H9 (cell line): ENCODE results near the gene SYCE1. TPM values are rescaled to one million over a fixed set of nuclear protein-coding genes. Genes with fewer than 3 reads are reported as not detected.

Source experiments
- DNase-seq: peaks from one replicate; pipeline ENCODE4 v3.0.0-alpha.2; 2017
- H2AFZ ChIP-seq: one replicate; pipeline ENCODE4 v1.6.1; 2013; ENCODE audit warnings: mild to moderate bottlenecking, low read length, control low read depth, moderate library complexity
- H2AK5ac ChIP-seq: 2 replicates; pipeline ENCODE4 v1.6.1; 2013; ENCODE audit warnings: low read length, control low read depth, mixed read lengths; ENCODE audit not compliant: insufficient read length
- H2BK120ac ChIP-seq: one replicate; pipeline ENCODE4 v1.6.1; 2013; ENCODE audit warnings: low read depth, mild to moderate bottlenecking, low read length, control low read depth, inconsistent platforms; ENCODE audit not compliant: poor library complexity, severe bottlenecking
- H2BK12ac ChIP-seq: 2 replicates; pipeline ENCODE4 v1.6.1; 2013; ENCODE audit warnings: low read length, control low read depth, mixed read lengths, low read depth; ENCODE audit not compliant: insufficient read length
- H2BK15ac ChIP-seq: 2 replicates; pipeline ENCODE4 v1.6.1; 2013; ENCODE audit warnings: low read depth, low read length, control low read depth
- H2BK20ac ChIP-seq: one replicate; pipeline ENCODE4 v1.6.1; 2013; ENCODE audit warnings: low read depth, mild to moderate bottlenecking, low read length, control low read depth, inconsistent platforms; ENCODE audit not compliant: poor library complexity, severe bottlenecking
- H2BK5ac ChIP-seq: 2 replicates; pipeline ENCODE4 v1.6.1; 2013; ENCODE audit warnings: low read length, control low read depth, mixed read lengths; ENCODE audit not compliant: insufficient read length
- H3K14ac ChIP-seq: 2 replicates; pipeline ENCODE4 v1.6.1; 2013; ENCODE audit warnings: low read length, control low read depth; ENCODE audit not compliant: insufficient read depth
- H3K18ac ChIP-seq: 2 replicates; pipeline ENCODE4 v1.6.1; 2013; ENCODE audit warnings: low read depth, mild to moderate bottlenecking, mixed read lengths, low read length, control low read depth; ENCODE audit not compliant: insufficient read length
- H3K23ac ChIP-seq: 2 replicates; pipeline ENCODE4 v1.6.1; 2013; ENCODE audit warnings: low read length, control low read depth, mixed read lengths, low read depth; ENCODE audit not compliant: insufficient read length
- H3K23me2 ChIP-seq: 2 replicates; pipeline ENCODE4 v1.6.1; 2013; ENCODE audit warnings: low read depth, mild to moderate bottlenecking, mixed read lengths, low read length, control low read depth; ENCODE audit not compliant: insufficient read length, poor library complexity, severe bottlenecking
- H3K27ac ChIP-seq: 2 replicates; pipeline ENCODE4 v1.5.1; 2013; ENCODE audit warnings: low read length, control low read depth, mixed read lengths, low read depth; ENCODE audit not compliant: insufficient read length
- H3K27me3 ChIP-seq: 2 replicates; pipeline ENCODE4 v1.6.1; 2013; ENCODE audit warnings: low read length, control low read depth, inconsistent platforms; ENCODE audit not compliant: insufficient read depth
- H3K4ac ChIP-seq: 2 replicates; pipeline ENCODE4 v1.6.1; 2013; ENCODE audit warnings: low read depth, mild to moderate bottlenecking, control low read depth, inconsistent platforms, low read length, moderate library complexity
- H3K4me1 ChIP-seq: 2 replicates; pipeline ENCODE4 v1.6.1; 2013; ENCODE audit warnings: low read length, control low read depth, inconsistent platforms; ENCODE audit not compliant: insufficient read depth
- H3K4me2 ChIP-seq: 2 replicates; pipeline ENCODE4 v1.6.1; 2013; ENCODE audit warnings: low read length, control low read depth, mixed read lengths; ENCODE audit not compliant: insufficient read length, insufficient read depth
- H3K56ac ChIP-seq: 2 replicates; pipeline ENCODE4 v1.6.1; 2013; ENCODE audit warnings: low read depth, mild to moderate bottlenecking, mixed read lengths, low read length, control low read depth; ENCODE audit not compliant: insufficient read length
- H3K79me1 ChIP-seq: 2 replicates; pipeline ENCODE4 v1.6.1; 2013; ENCODE audit warnings: low read depth, mild to moderate bottlenecking, moderate library complexity, low read length, control low read depth, inconsistent platforms; ENCODE audit not compliant: insufficient read depth, poor library complexity, severe bottlenecking
- H3K79me2 ChIP-seq: 2 replicates; pipeline ENCODE4 v1.6.1; 2013; ENCODE audit warnings: low read length, control low read depth, inconsistent platforms; ENCODE audit not compliant: insufficient read depth
- H3K9ac ChIP-seq: 2 replicates; pipeline ENCODE4 v1.6.1; 2013; ENCODE audit warnings: low read length, control low read depth, mixed read lengths; ENCODE audit not compliant: insufficient read length; ENCODE audit errors: extremely low read depth
- H3K9me3 ChIP-seq: one replicate; pipeline ENCODE4 v1.6.1; 2013; ENCODE audit warnings: low read depth, low read length, inconsistent platforms; ENCODE audit not compliant: control insufficient read depth
- H3T11ph ChIP-seq: one replicate; pipeline ENCODE4 v1.6.1; 2013; ENCODE audit warnings: mild to moderate bottlenecking, low read length, control low read depth, inconsistent platforms
- H4K20me1 ChIP-seq: one replicate; pipeline ENCODE4 v1.6.1; 2013; ENCODE audit not compliant: control insufficient read depth, insufficient read length, insufficient read depth
- H4K5ac ChIP-seq: 2 replicates; pipeline ENCODE4 v1.6.1; 2013; ENCODE audit warnings: low read depth, mild to moderate bottlenecking, mixed read lengths, low read length, control low read depth; ENCODE audit not compliant: insufficient read length
- H4K8ac ChIP-seq: replicated peaks from 2 replicates; pipeline ENCODE4 v1.6.1; 2013; ENCODE audit warnings: low read length, control low read depth, mixed read lengths, low read depth; ENCODE audit not compliant: insufficient read length
- H4K91ac ChIP-seq: 2 replicates; pipeline ENCODE4 v1.6.1; 2013; ENCODE audit warnings: low read depth, mild to moderate bottlenecking, moderate library complexity, mixed read lengths, low read length, control low read depth; ENCODE audit not compliant: insufficient read length
- H3K27ac Mint-ChIP-seq, 3 experiments: 2 replicates in 2 of 3; 3 replicates in 1 of 3; pipeline ENCODE4 v1.8.0; 2020 to 2021; ENCODE audit warnings: mixed read lengths in 3 of 3, mild to moderate bottlenecking in 1 of 3, moderate library complexity in 1 of 3
- H3K27me3 Mint-ChIP-seq: 2 replicates; pipeline ENCODE4 v1.8.0; 2021; ENCODE audit warnings: low read depth, mild to moderate bottlenecking, moderate library complexity, mixed read lengths
- H3K36me3 Mint-ChIP-seq, 3 experiments: 2 replicates in 2 of 3; 3 replicates in 1 of 3; pipeline ENCODE4 v1.8.0; 2020 to 2021; ENCODE audit warnings: low read depth in 3 of 3, mixed read lengths in 3 of 3; ENCODE audit not compliant: insufficient read depth in 1 of 3
- H3K4me1 Mint-ChIP-seq, 2 experiments: 2 replicates each; pipeline ENCODE4 v1.8.0; 2020; ENCODE audit warnings: mixed read lengths in 2 of 2
- H3K4me3 Mint-ChIP-seq, 2 experiments: 2 replicates in 1 of 2; 3 replicates in 1 of 2; pipeline ENCODE4 v1.8.0; 2020 to 2021; ENCODE audit warnings: mild to moderate bottlenecking in 2 of 2, mixed read lengths in 2 of 2, moderate library complexity in 1 of 2
- H3K9me3 Mint-ChIP-seq, 2 experiments: 2 replicates in 1 of 2; 3 replicates in 1 of 2; pipeline ENCODE4 v1.8.0; 2020; ENCODE audit warnings: mild to moderate bottlenecking in 2 of 2, mixed read lengths in 2 of 2, moderate library complexity in 1 of 2
- CTCF ChIP-seq: fragments of 200-600 bp; sonication (generic); conservative IDR thresholded peaks from 3 replicates; pipeline ENCODE4 v1.8.0; 2021; ENCODE audit warnings: antibody characterized with exemption, mild to moderate bottlenecking
- WGBS: extraction: QIAGEN DNeasy Blood & Tissue Kit; methylation state at CpG from one replicate; pipeline ENCODE4 v1.1.7; 2013; ENCODE audit warnings: missing lambda C conversion rate, low lambda C conversion rate, mixed read lengths; ENCODE audit not compliant: insufficient read length; ENCODE audit errors: extremely low coverage; 5-methylcytosine and 5-hydroxymethylcytosine counted together
- total RNA-seq: library from RNA; stranded (reverse); gene quantifications from 2 replicates; pipeline ENCODE4 v1.2.1, GENCODE V29; 2021

SYCE1 gene
- total RNA-seq, 1 experiment from 2014 or later, result not detected

- Histone ChIP-seq H3K4ac (no peak overlapping the region), H3K14ac (no peak overlapping the region), H2BK120ac (no peak overlapping the region), H3K27ac (no peak overlapping the region), H3T11ph (no peak overlapping the region), H3K79me2 (no peaks in the 10 kb centered on the region), H2BK12ac (no peak overlapping the region), H2BK20ac (no peak overlapping the region), H3K9ac (no peak overlapping the region), H3K27me3 (no peaks in the 10 kb centered on the region), H3K23ac (no peak overlapping the region), H3K23me2 (no peaks in the 10 kb centered on the region), H4K5ac (no peak overlapping the region), H3K79me1 (no peaks in the 10 kb centered on the region), H3K4me2 (no peak overlapping the region), H3K4me1 (no peaks in the 10 kb centered on the region), H4K8ac (no peak overlapping the region), H2BK5ac (no peak overlapping the region), H2AFZ (no peak overlapping the region), H3K9me3 (peaks cover 62% of the 10 kb centered on the region), H2AK5ac (no peak overlapping the region), H2BK15ac (no peak overlapping the region), H4K91ac (no peak overlapping the region), H4K20me1 (no peaks in the 10 kb centered on the region), H3K56ac (no peak overlapping the region), H3K18ac (no peak overlapping the region)
- Mint-ChIP-seq H3K4me3 (no peak overlapping the region), H3K27ac (no peak overlapping the region), H3K27me3 (no peaks in the 10 kb centered on the region; the same call in 1 of the 2 replicates), H3K9me3 (peaks cover 74 to 92% of the 10 kb centered on the region in 2 experiments), H3K36me3 (peaks cover 5 to 29% (median 17%) of the 10 kb centered on the region in 3 experiments; a peak in 6 of 7 replicates), H3K4me1 (no peaks in the 10 kb centered on the region)
- no peak for TF ChIP-seq CTCF
- DNase-seq, result no peak
- WGBS, result no CpG with 5 or more reads among the region's 10 CpGs
Observed at GRCh38 chr10:133590970-133591359, 25.6 kb upstream of the SYCE1 start.
